GM12873 (cell line): ENCODE results near the gene C3orf18.
A peak's percentile ranks its signal among the peaks of the same experiment; 100 is the strongest.

Experiments used
- CTCF ChIP-seq: IDR thresholded peaks from 2 replicates; pipeline ENCODE4 v1.5.1; 2012; ENCODE audit warnings: low read depth, mild to moderate bottlenecking, moderate library complexity, low read length, control low read depth; ENCODE audit not compliant: insufficient read depth; ENCODE audit errors: missing control alignments

The C3orf18 gene

GRCh38 chr3:50523279-50523811 lies 44.2 kb downstream of the C3orf18 start:
- TF ChIP-seq CTCF, result no peak

- TF ChIP-seq CTCF, result no peak
Observed at GRCh38 chr3:50521572-50521971, 46.0 kb downstream of the C3orf18 start.

- no peak for TF ChIP-seq CTCF
Observed at GRCh38 chr3:50520849-50521248, 46.7 kb downstream of the C3orf18 start.

- TF ChIP-seq CTCF, result peak; percentile 98
Observed at GRCh38 chr3:50519471-50520089, 48.0 kb downstream of the C3orf18 start.

GRCh38 chr3:50518436-50518835 lies 49.1 kb downstream of the C3orf18 start:
- no peak for TF ChIP-seq CTCF

- TF ChIP-seq CTCF, result no peak
Observed at GRCh38 chr3:50517721-50518206, 49.8 kb downstream of the C3orf18 start.

- TF ChIP-seq CTCF, result no peak
Observed at GRCh38 chr3:50516440-50516871, 51.1 kb downstream of the C3orf18 start.
